ENCODE measurements around the gene S100A3. TPM values are rescaled to one million over a fixed set of nuclear protein-coding genes. Genes with fewer than 3 reads are reported as not detected.

The S100A3 gene
- total RNA-seq, 1 experiment from 2014 or later: 0.33 TPM

DNA sequence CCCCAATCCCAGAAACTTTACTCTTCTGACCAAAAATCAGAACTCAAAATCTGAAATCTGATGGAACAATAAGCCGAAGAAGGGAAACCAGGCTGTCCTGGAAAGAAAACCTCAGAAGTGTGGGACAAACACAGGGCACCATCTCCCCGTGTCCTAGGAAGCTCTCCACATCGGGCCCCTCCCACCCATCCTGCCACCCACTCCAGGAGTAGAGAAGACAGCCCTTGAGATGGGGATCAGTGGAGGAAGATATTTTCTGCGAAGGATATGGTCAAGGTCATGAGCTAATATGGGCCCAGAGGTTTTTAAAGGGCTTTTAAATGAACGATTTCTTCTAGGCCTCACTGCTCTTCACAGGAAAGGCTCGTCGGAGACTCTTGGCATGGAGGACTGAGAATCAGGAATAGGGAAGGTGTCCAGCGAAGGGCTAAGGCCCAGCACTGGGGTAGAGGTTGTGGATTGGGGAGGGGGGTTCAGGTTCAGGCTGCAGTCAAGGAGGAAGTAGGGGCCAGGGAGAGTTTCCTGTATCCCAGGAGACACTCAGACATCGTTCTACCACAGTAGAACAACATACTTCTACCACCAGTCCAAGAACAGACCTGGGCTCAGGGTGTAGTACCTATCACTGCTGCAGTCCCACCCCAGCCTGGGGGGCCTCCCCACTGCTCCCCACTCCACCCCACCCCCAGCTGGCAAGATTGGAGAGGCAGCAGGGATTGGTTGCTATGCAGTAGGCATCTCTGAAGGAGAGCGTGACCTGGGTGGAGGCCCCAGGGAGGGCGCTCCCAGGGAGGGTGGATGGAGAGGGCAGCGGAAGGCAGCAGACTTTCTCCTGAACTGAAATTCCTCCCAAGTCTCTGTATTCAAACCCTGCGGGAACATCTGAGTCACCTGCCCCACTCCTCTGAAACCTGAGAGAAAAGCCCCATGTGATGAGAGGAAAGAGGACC is 7.1 kb downstream of the S100A3 start:
- Mint-ChIP-seq H3K36me3 (no peaks in the 10 kb centered on the region; the same call in 1 of the 2 replicates), H3K9me3 (no peaks in the 10 kb centered on the region), H3K27ac (no peak overlapping the region), H3K4me3 (no peak overlapping the region), H3K4me1 (peaks cover 41% of the 10 kb centered on the region), H3K27me3 (ENCODE audit: low read depth) (peaks cover 15% of the 10 kb centered on the region)
- ATAC-seq (no peak), DNase-seq (ENCODE audit: low spot score) (no peak)
- no peak for TF ChIP-seq CBFB (CRISPR knock-in tag; IDR thresholded peaks at IDR 0.05; ENCODE audit: low read depth)
- no peak for TF ChIP-seq CREB1 (CRISPR knock-in tag; IDR thresholded peaks at IDR 0.05)
- TF ChIP-seq ZNF138 (CRISPR knock-in tag; conservative IDR thresholded peaks at IDR 0.05): no peak
- no peak for TF ChIP-seq MYBL2 (CRISPR knock-in tag; IDR thresholded peaks at IDR 0.05)
- TF ChIP-seq, protein P1, sequence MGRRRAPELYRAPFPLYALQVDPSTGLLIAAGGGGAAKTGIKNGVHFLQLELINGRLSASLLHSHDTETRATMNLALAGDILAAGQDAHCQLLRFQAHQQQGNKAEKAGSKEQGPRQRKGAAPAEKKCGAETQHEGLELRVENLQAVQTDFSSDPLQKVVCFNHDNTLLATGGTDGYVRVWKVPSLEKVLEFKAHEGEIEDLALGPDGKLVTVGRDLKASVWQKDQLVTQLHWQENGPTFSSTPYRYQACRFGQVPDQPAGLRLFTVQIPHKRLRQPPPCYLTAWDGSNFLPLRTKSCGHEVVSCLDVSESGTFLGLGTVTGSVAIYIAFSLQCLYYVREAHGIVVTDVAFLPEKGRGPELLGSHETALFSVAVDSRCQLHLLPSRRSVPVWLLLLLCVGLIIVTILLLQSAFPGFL (CRISPR knock-in tag; IDR thresholded peaks at IDR 0.05; ENCODE audit: borderline replicate concordance): no peak
- TF ChIP-seq NFYB (CRISPR knock-in tag; conservative IDR thresholded peaks at IDR 0.05; ENCODE audit: low read depth): no peak
- TF ChIP-seq FOXK1 (CRISPR knock-in tag; IDR thresholded peaks at IDR 0.05): no peak
- no peak for TF ChIP-seq TP53 (CRISPR knock-in tag; IDR thresholded peaks at IDR 0.05)
- no peak for TF ChIP-seq ESRRA (CRISPR knock-in tag; IDR thresholded peaks at IDR 0.05; ENCODE audit: borderline replicate concordance)
- CTCF ChIA-PET: interaction anchor here (1.1 to 10.8 kb wide), 2 partner anchors 8 to 28 kb away, joined by 4 to 188 read pairs; no protein-coding TSS in a partner anchor
- POLR2A ChIA-PET: no interaction called here

DNA sequence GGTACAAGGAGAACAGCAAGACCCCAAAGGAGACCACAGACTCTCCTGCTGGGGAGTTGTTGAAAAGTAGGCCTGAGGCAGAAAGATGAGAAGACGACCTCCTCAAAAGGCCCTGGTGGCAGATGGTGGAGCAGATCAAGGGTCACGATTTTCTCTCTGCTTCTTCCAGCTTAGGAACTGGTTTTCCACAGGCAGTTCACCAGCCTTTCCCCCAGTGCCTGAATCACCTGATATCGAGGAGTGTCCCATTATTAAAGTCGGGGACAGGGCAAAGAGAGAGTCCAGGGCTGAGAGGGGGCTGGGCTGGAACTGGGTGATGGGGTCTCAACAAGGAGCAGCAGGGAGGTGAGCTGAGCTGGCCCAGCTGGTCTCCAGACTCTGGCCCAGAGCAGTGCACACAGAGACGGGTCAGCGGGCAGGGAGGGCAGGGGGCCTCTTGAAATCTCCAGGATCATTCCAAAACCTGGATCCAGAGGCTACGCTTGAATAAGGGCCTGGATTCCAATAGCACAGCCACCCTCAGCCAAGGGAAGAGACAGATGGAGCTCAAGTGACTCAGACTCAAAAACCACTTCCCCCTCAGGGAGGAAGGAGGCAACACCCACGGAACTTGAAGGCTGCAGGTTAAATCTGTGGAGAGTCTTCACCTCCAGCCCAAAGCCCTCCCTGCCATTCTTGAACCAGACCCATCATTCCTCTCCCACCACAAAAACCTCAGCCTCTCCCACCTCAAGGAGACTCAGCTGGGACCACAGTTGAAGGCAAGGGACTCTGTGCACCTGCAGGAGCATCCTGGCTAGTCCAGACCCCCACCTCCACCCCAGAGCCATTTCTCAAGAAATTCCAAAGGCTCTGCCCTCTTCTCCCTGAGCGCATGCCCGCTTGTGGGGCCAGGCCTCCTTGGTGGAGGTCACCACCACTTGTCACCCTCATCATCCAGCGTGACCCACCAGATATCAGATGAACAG is 8.4 kb downstream of the S100A3 start, which contains the start of gene S100A5:
Gene S100A5 (minus strand): TSS at position 541 of the 968 bp plus-strand sequence. CDS start 743 bp downstream, outside the sequence.
- ATAC-seq (no peak), DNase-seq (ENCODE audit: low spot score) (no peak)
- Mint-ChIP-seq H3K4me1 (peaks cover 41% of the 10 kb centered on the region), H3K27me3 (ENCODE audit: low read depth) (peaks cover 26% of the 10 kb centered on the region), H3K36me3 (no peaks in the 10 kb centered on the region; the same call in 1 of the 2 replicates), H3K4me3 (no peak within 1 kb of the TSS), H3K9me3 (no peaks in the 10 kb centered on the region), H3K27ac (no peak within 1 kb of the TSS; the same call in 1 of the 2 replicates)
- ChIA-PET POLR2A (no interaction called here), CTCF (interaction anchor here (0.8 to 10.8 kb wide), 4 partner anchors 7 to 87 kb away, joined by 3 to 188 read pairs (median 4); partner anchors contain the start of genes S100A1, S100A13 and S100A3)
- TF ChIP-seq JUN (CRISPR knock-in tag; IDR thresholded peaks at IDR 0.05): no peak

DNA sequence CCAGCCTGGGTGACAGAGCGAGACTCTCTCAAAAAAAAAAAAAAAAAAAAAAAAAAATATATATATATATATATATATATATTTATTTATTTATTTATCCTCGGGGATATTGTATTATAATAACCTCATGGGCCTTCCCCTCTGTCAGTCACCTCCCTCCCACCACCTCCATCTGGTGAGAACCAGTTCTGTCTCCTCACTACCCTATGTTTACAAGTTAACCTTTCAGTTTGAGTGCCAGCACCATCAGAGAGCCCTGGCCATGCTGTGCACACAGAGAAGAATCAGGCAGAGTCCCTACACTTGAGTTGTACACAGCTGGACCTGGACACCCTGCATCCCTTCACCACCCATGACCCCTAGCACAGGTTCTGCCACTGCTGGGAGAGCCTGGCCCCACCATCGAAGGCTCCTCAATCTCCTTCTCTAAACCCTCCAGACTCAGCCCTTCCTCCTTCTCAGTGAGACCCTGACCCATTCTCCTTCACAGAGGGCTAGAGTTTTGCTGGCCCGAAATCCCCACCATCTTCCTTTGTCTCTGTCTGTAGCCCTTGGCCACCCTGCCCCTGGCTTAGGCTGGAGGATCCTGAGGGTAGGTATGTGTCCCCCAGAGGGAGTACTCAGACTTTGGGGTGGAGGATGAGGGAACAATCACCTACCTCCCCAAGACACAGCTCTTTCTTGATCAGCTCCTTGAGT is 9.5 kb downstream of the S100A3 start:
- Mint-ChIP-seq H3K27ac (no peak overlapping the region), H3K4me3 (no peak overlapping the region)
- CTCF ChIA-PET: interaction anchor here (0.8 to 10.8 kb wide), 6 partner anchors 10 to 89 kb away, joined by 3 to 188 read pairs (median 8); partner anchors contain the start of genes S100A1, S100A13, S100A2 and S100A3

More for the DNA sequence above, 9.5 kb downstream of the S100A3 start:
- H3K4me1 Mint-ChIP-seq: peaks cover 39% of the 10 kb centered on the region
- TF ChIP-seq, protein P2, sequence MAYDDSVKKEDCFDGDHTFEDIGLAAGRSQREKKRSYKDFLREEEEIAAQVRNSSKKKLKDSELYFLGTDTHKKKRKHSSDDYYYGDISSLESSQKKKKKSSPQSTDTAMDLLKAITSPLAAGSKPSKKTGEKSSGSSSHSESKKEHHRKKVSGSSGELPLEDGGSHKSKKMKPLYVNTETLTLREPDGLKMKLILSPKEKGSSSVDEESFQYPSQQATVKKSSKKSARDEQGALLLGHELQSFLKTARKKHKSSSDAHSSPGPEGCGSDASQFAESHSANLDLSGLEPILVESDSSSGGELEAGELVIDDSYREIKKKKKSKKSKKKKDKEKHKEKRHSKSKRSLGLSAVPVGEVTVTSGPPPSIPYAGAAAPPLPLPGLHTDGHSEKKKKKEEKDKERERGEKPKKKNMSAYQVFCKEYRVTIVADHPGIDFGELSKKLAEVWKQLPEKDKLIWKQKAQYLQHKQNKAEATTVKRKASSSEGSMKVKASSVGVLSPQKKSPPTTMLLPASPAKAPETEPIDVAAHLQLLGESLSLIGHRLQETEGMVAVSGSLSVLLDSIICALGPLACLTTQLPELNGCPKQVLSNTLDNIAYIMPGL (CRISPR knock-in tag; IDR thresholded peaks at IDR 0.05): no peak
- no peak for TF ChIP-seq MYBL2 (CRISPR knock-in tag; IDR thresholded peaks at IDR 0.05)
- TF ChIP-seq RORB (CRISPR knock-in tag; IDR thresholded peaks at IDR 0.05): no peak
- TF ChIP-seq, protein P3, sequence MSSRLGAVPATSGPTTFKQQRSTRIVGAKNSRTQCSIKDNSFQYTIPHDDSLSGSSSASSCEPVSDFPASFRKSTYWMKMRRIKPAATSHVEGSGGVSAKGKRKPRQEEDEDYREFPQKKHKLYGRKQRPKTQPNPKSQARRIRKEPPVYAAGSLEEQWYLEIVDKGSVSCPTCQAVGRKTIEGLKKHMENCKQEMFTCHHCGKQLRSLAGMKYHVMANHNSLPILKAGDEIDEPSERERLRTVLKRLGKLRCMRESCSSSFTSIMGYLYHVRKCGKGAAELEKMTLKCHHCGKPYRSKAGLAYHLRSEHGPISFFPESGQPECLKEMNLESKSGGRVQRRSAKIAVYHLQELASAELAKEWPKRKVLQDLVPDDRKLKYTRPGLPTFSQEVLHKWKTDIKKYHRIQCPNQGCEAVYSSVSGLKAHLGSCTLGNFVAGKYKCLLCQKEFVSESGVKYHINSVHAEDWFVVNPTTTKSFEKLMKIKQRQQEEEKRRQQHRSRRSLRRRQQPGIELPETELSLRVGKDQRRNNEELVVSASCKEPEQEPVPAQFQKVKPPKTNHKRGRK (CRISPR knock-in tag; IDR thresholded peaks at IDR 0.05; ENCODE audit: borderline replicate concordance): no peak
- no peak for TF ChIP-seq CREM (CRISPR knock-in tag; IDR thresholded peaks at IDR 0.05)
- TF ChIP-seq, protein P4, sequence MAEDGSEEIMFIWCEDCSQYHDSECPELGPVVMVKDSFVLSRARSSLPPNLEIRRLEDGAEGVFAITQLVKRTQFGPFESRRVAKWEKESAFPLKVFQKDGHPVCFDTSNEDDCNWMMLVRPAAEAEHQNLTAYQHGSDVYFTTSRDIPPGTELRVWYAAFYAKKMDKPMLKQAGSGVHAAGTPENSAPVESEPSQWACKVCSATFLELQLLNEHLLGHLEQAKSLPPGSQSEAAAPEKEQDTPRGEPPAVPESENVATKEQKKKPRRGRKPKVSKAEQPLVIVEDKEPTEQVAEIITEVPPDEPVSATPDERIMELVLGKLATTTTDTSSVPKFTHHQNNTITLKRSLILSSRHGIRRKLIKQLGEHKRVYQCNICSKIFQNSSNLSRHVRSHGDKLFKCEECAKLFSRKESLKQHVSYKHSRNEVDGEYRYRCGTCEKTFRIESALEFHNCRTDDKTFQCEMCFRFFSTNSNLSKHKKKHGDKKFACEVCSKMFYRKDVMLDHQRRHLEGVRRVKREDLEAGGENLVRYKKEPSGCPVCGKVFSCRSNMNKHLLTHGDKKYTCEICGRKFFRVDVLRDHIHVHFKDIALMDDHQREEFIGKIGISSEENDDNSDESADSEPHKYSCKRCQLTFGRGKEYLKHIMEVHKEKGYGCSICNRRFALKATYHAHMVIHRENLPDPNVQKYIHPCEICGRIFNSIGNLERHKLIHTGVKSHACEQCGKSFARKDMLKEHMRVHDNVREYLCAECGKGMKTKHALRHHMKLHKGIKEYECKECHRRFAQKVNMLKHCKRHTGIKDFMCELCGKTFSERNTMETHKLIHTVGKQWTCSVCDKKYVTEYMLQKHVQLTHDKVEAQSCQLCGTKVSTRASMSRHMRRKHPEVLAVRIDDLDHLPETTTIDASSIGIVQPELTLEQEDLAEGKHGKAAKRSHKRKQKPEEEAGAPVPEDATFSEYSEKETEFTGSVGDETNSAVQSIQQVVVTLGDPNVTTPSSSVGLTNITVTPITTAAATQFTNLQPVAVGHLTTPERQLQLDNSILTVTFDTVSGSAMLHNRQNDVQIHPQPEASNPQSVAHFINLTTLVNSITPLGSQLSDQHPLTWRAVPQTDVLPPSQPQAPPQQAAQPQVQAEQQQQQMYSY (CRISPR knock-in tag; IDR thresholded peaks at IDR 0.05): no peak
- no peaks in the 10 kb centered on the region for H3K9me3 Mint-ChIP-seq
- DNase-seq (ENCODE audit: low spot score) (no peak), ATAC-seq (no peak)
- peaks cover 37% of the 10 kb centered on the region for H3K27me3 Mint-ChIP-seq (ENCODE audit: low read depth)
- POLR2A ChIA-PET: interaction anchor here (1.6 kb wide), 1 partner anchor 88 kb away, joined by 7 read pairs; the partner anchor contains the start of genes S100A1 and S100A13
- H3K36me3 Mint-ChIP-seq: no peaks in the 10 kb centered on the region; the same call in 1 of the 2 replicates
